Parathyroid adenoma (tissue), 2 donors: Measurements from ENCODE around the gene RPL13.

Experiments used
- H2AFZ ChIP-seq: fragments of 300-600 bp; sonication (generic); one replicate; pipeline ENCODE4 v1.7.0; 2017; ENCODE audit warnings: antibody characterized with exemption, mild to moderate bottlenecking
- H3K27ac ChIP-seq: fragments of 300-600 bp; sonication (generic); one replicate; pipeline ENCODE4 v1.7.0; 2017
- H3K27me3 ChIP-seq: fragments of 300-600 bp; sonication (generic); one replicate; pipeline ENCODE4 v1.7.0; 2017; ENCODE audit warnings: low read length; ENCODE audit not compliant: control insufficient read depth, insufficient read depth
- H3K36me3 ChIP-seq: fragments of 300-600 bp; sonication (generic); one replicate; pipeline ENCODE4 v1.7.0; 2017; ENCODE audit warnings: low read length; ENCODE audit not compliant: control insufficient read depth, insufficient read depth
- H3K4me1 ChIP-seq: fragments of 300-600 bp; sonication (generic); one replicate; pipeline ENCODE4 v1.7.0; 2017; ENCODE audit warnings: control low read depth
- H3K4me2 ChIP-seq: fragments of 300-600 bp; sonication (generic); one replicate; pipeline ENCODE4 v1.7.0; 2017; ENCODE audit warnings: low read length
- H3K4me3 ChIP-seq: fragments of 300-600 bp; sonication (generic); one replicate; pipeline ENCODE4 v1.7.0; 2017; ENCODE audit warnings: low read depth, low read length
- H3K79me2 ChIP-seq: fragments of 300-600 bp; sonication (generic); one replicate; pipeline ENCODE4 v1.7.0; 2017; ENCODE audit warnings: control low read depth
- H3K9ac ChIP-seq: fragments of 300-600 bp; sonication (generic); one replicate; pipeline ENCODE4 v1.7.0; 2017; ENCODE audit warnings: mild to moderate bottlenecking
- H3K9me3 ChIP-seq: fragments of 300-600 bp; sonication (generic); one replicate; pipeline ENCODE4 v1.7.0; 2017; ENCODE audit warnings: low read length; ENCODE audit not compliant: control insufficient read depth
- TF ChIP-seq, protein P1 (sequence below): fragments of 300-600 bp; sonication (generic); IDR thresholded peaks from one replicate; pipeline ENCODE4 v1.7.0; 2017; ENCODE audit warnings: antibody characterized with exemption, mild to moderate bottlenecking
- donor health status: primary hyperparathyroidism.

RPL13 gene

DNA sequence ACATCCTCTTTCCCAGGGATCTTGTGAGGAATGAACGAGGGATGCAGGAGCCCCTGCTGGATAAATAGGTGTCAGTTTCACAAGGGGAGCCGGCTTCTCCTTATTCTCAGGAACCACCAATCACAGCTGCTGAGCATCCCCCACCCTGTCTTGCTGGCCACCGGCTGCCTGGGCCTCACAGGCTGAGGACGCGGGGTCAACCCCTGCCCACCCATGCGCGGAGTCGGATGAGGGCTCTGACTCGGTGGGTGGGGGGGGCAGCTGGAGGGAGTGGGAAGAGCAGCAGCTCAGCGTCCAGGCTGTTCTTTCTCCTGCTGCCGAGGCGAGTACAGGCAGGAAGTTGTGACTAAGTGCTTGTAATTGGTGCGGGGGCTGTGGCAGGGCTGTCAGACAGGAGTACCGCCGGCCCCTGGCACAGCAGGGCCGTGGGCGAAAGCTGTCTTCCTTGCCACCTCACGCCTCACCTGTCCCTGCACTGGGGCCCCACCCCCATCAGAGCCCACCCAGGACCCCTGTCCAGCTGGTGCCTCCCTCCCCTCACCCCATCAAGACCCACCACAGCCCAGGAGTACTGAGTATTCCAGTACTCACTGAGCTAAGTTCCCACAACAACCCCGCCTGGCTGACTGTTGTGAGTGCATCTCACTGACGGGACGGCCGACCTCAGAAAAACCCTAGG, 41.9 kb downstream of the RPL13 start:
- TF ChIP-seq, protein P1, sequence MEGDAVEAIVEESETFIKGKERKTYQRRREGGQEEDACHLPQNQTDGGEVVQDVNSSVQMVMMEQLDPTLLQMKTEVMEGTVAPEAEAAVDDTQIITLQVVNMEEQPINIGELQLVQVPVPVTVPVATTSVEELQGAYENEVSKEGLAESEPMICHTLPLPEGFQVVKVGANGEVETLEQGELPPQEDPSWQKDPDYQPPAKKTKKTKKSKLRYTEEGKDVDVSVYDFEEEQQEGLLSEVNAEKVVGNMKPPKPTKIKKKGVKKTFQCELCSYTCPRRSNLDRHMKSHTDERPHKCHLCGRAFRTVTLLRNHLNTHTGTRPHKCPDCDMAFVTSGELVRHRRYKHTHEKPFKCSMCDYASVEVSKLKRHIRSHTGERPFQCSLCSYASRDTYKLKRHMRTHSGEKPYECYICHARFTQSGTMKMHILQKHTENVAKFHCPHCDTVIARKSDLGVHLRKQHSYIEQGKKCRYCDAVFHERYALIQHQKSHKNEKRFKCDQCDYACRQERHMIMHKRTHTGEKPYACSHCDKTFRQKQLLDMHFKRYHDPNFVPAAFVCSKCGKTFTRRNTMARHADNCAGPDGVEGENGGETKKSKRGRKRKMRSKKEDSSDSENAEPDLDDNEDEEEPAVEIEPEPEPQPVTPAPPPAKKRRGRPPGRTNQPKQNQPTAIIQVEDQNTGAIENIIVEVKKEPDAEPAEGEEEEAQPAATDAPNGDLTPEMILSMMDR: no peak
- Histone ChIP-seq H3K27ac (no peak overlapping the region), H3K4me1 (no peaks in the 10 kb centered on the region), H3K9ac (no peak overlapping the region), H3K4me3 (no peak overlapping the region), H3K4me2 (no peak overlapping the region), H3K79me2 (no peaks in the 10 kb centered on the region), H3K27me3 (no peaks in the 10 kb centered on the region), H3K36me3 (no peaks in the 10 kb centered on the region), H2AFZ (no peak overlapping the region), H3K9me3 (no peaks in the 10 kb centered on the region)

DNA sequence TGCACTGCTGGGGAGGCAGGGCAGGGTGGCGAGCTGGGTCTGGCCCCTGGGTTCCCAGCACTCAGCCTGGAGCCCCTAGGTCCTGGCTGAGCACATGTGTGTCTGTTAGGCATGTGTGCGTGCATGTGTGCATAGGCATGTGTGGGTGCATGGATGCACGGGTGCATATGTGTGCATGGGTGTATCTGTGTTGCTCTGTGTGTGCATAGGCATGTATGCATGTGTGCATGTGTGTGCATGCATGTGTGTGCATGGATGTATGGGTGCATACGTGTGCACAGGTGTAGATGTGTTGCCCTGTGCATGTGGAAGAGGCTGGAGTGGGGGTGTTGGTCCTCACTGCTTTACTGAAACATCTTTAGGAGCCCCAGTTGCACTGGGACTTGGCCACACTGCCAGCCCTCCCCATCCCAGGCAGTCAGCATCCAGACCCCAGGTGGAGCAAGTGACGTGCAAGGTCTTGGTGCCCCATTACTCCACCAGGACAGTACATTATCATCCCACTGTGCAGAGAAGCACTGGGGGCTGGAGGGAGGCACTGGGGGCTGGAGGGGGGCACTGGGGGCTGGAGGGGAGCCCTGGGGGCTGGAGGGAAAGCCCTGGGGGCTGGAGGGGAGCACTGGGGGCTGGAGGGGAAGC, 42.6 kb downstream of the RPL13 start:
- Histone ChIP-seq H3K79me2 (no peaks in the 10 kb centered on the region), H2AFZ (no peak overlapping the region), H3K27ac (no peak overlapping the region), H3K9ac (no peak overlapping the region), H3K9me3 (no peaks in the 10 kb centered on the region), H3K4me2 (no peak overlapping the region), H3K4me3 (no peak overlapping the region), H3K4me1 (no peaks in the 10 kb centered on the region), H3K36me3 (no peaks in the 10 kb centered on the region), H3K27me3 (no peaks in the 10 kb centered on the region)
- TF ChIP-seq, protein P1: no peak

DNA sequence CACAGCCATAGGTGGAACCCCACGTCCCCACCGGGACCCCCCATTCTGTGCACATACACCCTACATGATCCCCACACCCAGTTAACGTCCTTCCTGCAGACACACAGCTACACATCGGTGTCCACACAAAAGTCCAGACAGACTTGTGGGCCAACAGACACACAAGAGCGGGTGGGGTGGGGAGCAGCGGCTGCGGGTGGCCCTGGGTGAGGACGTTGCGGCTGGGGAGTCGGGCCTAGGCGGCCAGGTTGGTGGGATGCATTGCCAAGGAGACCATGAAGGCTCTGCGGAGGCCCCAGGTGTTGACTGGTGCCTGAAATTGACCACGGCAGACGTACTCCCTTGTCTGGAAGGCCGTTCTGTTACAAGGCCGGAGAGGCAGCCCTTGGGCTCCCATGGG, 44.3 kb downstream of the RPL13 start:
- Histone ChIP-seq H2AFZ (no peak overlapping the region), H3K9ac (no peak overlapping the region), H3K4me2 (no peak overlapping the region), H3K27me3 (no peaks in the 10 kb centered on the region), H3K9me3 (no peaks in the 10 kb centered on the region), H3K4me1 (no peaks in the 10 kb centered on the region), H3K79me2 (no peaks in the 10 kb centered on the region), H3K36me3 (no peaks in the 10 kb centered on the region), H3K4me3 (no peak overlapping the region), H3K27ac (no peak overlapping the region)
- TF ChIP-seq, protein P1: no peak

DNA sequence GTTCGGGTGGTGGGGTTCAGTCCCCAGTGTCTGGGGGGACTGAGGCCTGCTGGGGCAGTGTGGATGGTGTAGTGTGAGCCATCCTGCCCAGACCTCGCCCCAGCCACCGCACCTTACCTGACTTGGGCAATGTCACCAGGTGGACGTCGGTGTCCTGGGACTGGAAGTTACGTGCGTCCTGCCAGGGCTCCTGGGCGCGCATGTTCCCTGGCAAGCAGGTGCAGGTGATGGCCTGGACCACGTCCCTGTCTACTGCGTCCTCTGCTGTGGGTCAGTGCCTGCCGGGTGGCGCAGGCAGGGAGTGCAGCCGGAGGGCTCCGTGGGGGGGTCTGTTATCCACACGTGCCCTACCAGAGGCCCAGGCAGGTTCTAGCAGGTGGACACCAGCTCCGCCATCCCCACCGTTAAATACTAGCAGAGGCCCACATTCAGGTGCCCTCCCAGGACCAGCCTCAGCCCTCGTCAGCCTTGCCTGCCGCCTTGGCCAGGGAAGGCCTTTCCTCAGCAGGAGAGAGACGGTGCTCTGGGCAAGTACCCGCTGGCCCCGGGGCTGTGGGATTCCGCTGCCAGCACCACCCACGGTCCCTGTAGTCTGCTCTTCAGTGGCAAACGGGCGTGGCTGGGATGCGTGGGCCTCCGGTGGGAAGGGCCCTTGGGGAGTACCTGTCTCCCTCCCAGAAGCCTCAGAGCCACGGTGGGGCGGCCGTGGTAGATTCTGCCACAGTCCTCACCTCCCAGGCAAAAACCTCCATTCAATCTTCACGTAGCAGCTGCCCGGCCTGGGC, 44.9 kb downstream of the RPL13 start:
- no peaks in the 10 kb centered on the region for H3K9me3 ChIP-seq
- H3K4me1 ChIP-seq: no peaks in the 10 kb centered on the region
- H3K9ac ChIP-seq: no peak overlapping the region
- H3K27me3 ChIP-seq: no peaks in the 10 kb centered on the region
- H2AFZ ChIP-seq: no peak overlapping the region
- no peak overlapping the region for H3K27ac ChIP-seq
- H3K4me2 ChIP-seq: no peak overlapping the region
- H3K4me3 ChIP-seq: no peak overlapping the region
- H3K36me3 ChIP-seq: no peaks in the 10 kb centered on the region
- TF ChIP-seq, protein P1: no peak
- no peaks in the 10 kb centered on the region for H3K79me2 ChIP-seq
